Common myeloid progenitor, CD34-positive (primary cell): ENCODE results near the gene METTL1.

Experiments used
- CTCF ChIA-PET: fragments of 350-600 bp; sonication (Branson Sonifier 250); formaldehyde crosslinking; loops from one replicate; lab custom pipeline; 2021; ENCODE audit warnings: antibody characterized with exemption; lab: Charles Lee
- POLR2A ChIA-PET: fragments of 350-600 bp; sonication (Branson Sonifier 250); formaldehyde crosslinking; loops from one replicate; lab custom pipeline; 2021; ENCODE audit warnings: antibody characterized with exemption; lab: Charles Lee
- DNase-seq, 3 donors: peaks; one replicate each; pipeline versions ENCODE4 v3.0.0 to v3.0.0-alpha.2; 2013
- H3K27ac ChIP-seq, 2 experiments: 1 replicate in 1 of 2; 2 replicates in 1 of 2; pipeline ENCODE4 v1.7.0; 2013; ENCODE audit warnings: inconsistent platforms in 2 of 2, low read length in 2 of 2, mild to moderate bottlenecking in 2 of 2, low read depth in 1 of 2, moderate library complexity in 1 of 2; ENCODE audit not compliant: severe bottlenecking in 2 of 2, insufficient read depth in 1 of 2, poor library complexity in 1 of 2
- H3K27me3 ChIP-seq, 5 experiments: replicated peaks in 2 of 5; 1 replicate in 3 of 5; 2 replicates in 2 of 5; pipeline versions ENCODE4 v1.6.1 to v1.7.0; 2013; ENCODE audit warnings: low read length in 4 of 5, mild to moderate bottlenecking in 2 of 5, moderate library complexity in 2 of 5, inconsistent platforms in 1 of 5; ENCODE audit not compliant: insufficient read depth in 5 of 5, control insufficient read depth in 4 of 5
- H3K36me3 ChIP-seq, 4 experiments: 1 replicate in 2 of 4; 2 replicates in 2 of 4; pipeline versions ENCODE4 v1.6.1 to v1.7.0; 2013; ENCODE audit warnings: low read length in 3 of 4, control low read depth in 1 of 4, mild to moderate bottlenecking in 1 of 4; ENCODE audit not compliant: control insufficient read depth in 4 of 4, insufficient read depth in 4 of 4
- H3K4me1 ChIP-seq, 4 experiments: 1 replicate in 3 of 4; 2 replicates in 1 of 4; pipeline versions ENCODE4 v1.6.1 to v1.7.1; 2013; ENCODE audit warnings: low read length in 3 of 4, mild to moderate bottlenecking in 3 of 4, control low read depth in 1 of 4, inconsistent platforms in 1 of 4, moderate library complexity in 1 of 4; ENCODE audit not compliant: control insufficient read depth in 4 of 4, insufficient read depth in 4 of 4; ENCODE audit errors: control extremely low read depth in 1 of 4
- H3K4me3 ChIP-seq, 7 experiments: 1 replicate in 4 of 7; 2 replicates in 3 of 7; pipeline versions ENCODE4 v1.5.1 to v1.7.0; 2013; ENCODE audit warnings: mild to moderate bottlenecking in 7 of 7, low read length in 6 of 7, moderate library complexity in 6 of 7, inconsistent platforms in 2 of 7, low read depth in 2 of 7, control low read depth in 1 of 7; ENCODE audit not compliant: insufficient read depth in 4 of 7, control insufficient read depth in 1 of 7; ENCODE audit errors: extremely low read depth in 1 of 7
- H3K9me3 ChIP-seq, 5 experiments: 1 replicate in 4 of 5; 2 replicates in 1 of 5; pipeline versions ENCODE4 v1.6.1 to v1.7.1; 2013; ENCODE audit warnings: low read length in 4 of 5, mild to moderate bottlenecking in 2 of 5, inconsistent platforms in 1 of 5, low read depth in 1 of 5, moderate library complexity in 1 of 5; ENCODE audit not compliant: control insufficient read depth in 4 of 5, insufficient read depth in 2 of 5; ENCODE audit errors: control extremely low read depth in 1 of 5
- WGBS: methylation state at CpG from one replicate; pipeline ENCODE4 v1.1.5; 2013; ENCODE audit not compliant: insufficient coverage; 5-methylcytosine and 5-hydroxymethylcytosine counted together

The METTL1 gene

DNA sequence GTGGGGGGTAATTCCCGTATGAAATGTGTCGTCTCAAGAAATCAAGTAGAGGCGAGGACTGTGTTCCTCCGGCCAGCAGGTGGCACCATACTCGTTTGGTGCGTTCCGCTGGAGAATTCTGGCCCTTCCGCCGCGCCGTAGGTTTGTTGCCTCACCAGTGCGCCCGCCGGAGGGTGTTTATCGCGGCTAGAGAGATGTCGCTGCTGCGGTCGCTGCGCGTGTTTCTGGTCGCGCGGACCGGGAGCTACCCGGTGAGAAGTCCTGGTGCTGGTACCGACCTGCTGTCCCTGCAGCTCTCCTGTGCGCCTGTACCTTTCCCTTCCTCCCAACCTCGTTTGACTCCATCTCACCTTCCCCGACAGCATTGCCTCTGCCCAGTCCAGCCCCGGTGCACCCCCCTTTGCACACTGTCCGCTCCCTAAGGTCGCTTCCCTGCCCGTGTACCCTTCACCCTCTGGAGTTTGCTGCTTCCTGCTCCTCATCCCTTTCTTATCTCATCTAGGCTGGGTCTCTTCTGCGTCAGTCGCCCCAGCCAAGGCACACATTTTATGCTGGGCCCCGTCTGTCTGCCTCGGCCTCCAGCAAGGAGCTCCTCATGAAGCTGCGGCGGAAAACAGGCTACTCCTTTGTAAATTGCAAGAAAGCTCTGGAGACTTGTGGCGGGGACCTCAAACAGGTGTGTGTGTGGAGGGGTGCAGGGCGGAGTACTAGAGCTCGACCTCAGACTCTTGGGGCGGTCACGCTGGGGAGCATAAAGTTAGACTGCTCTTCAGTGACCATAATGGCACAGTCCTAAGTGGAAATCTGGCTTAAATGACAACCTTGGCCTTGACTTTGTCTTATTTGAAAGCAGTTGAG lies 10.9 kb upstream of the METTL1 start, which contains the start of gene TSFM:
Gene TSFM, plus strand, starts transcription at position 180 of the 858 bp plus-strand sequence. Its CDS starts 15 bp downstream, at position 195.
- peak within 1 kb of the TSS; percentile 75 to 91 for H3K27ac ChIP-seq
- peak within 1 kb of the TSS; percentile 93 to 100 (median 99) for H3K4me3 ChIP-seq
- peaks cover 10 to 36% (median 23%) of the 10 kb centered on the region in 4 experiments for H3K36me3 ChIP-seq
- no peaks in the 10 kb centered on the region for H3K27me3 ChIP-seq
- H3K4me1 ChIP-seq, result peaks cover 9 to 34% (median 31%) of the 10 kb centered on the region in 4 experiments
- peak; percentile 97 to 98 (median 97) for DNase-seq
- 1% methylated on average over 44 of the region's 45 CpGs for WGBS
- H3K9me3 ChIP-seq, result no peaks in the 10 kb centered on the region
- POLR2A ChIA-PET, result interaction anchor here (0.6 to 1.3 kb wide), 2 partner anchors 11 to 112 kb away, joined by 3 to 8 read pairs; partner anchors contain the start of genes EEF1AKMT3 and METTL1
- CTCF ChIA-PET, result interaction anchor here (0.7 to 2.7 kb wide), 19 partner anchors 11 to 152 kb away, joined by 3 to 18 read pairs (median 4); partner anchors contain the start of genes AVIL, CYP27B1, EEF1AKMT3 and METTL1

DNA sequence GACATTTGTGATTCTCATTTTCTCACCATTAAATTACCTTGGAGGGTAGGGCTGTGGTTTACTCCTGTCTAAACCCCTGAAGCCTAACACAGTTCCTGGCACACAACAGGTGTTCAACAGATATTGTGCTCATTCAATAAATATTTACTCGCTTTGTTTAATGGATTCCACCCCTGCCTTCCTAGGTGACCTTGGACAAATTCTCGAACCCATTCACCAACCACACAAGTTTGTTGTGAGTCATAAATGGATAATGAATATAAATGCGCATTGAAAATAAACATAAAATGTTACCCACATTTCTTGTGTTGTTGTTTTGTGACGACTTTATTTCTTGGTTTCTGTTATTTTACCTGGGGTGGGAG lies 10.3 kb upstream of the METTL1 start:
- no peak for DNase-seq
- peak overlapping the region in 6 of 7 experiments; percentile 93 to 100 (median 98) for H3K4me3 ChIP-seq
- no peaks in the 10 kb centered on the region for H3K27me3 ChIP-seq
- peaks cover 9 to 34% (median 31%) of the 10 kb centered on the region in 4 experiments for H3K4me1 ChIP-seq
- no CpG with 5 or more reads among the region's 4 CpGs for WGBS
- H3K36me3 ChIP-seq, result peaks cover 8 to 34% (median 18%) of the 10 kb centered on the region in 4 experiments
- no peaks in the 10 kb centered on the region for H3K9me3 ChIP-seq
- ChIA-PET POLR2A (interaction anchor here (1.3 kb wide), 1 partner anchor 10 kb away, joined by 8 read pairs; the partner anchor contains the start of genes EEF1AKMT3 and METTL1), CTCF (interaction anchor here (1.0 to 2.7 kb wide), 13 partner anchors 11 to 153 kb away, joined by 3 to 18 read pairs (median 5); no protein-coding TSS in a partner anchor)
- H3K27ac ChIP-seq, result no peak overlapping the region

DNA sequence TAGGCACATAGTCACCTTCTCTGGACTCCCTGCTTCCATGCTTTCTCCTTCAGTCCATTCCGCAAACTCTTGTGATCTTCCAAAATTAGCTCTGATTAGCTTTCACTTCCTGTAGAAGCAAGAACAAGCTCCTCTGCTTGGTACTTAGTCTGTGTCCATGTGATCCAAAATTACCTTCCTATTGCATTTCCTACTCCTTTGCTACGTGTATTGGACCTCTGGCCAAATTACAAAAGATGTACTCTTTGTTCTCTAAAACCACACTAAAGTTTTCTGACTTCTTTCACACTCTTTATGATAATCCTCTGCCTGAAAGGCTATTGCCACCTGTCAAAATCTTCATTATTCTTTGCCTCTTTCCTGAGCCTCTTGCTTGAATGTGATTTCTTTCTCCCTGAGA lies 9.9 kb upstream of the METTL1 start:
- Histone ChIP-seq H3K9me3 (no peaks in the 10 kb centered on the region), H3K27ac (no peak overlapping the region), H3K4me3 (peak overlapping the region in 1 of 7 experiments; percentile 96), H3K4me1 (peaks cover 9 to 34% (median 31%) of the 10 kb centered on the region in 4 experiments), H3K36me3 (peaks cover 6 to 30% (median 14%) of the 10 kb centered on the region in 4 experiments), H3K27me3 (no peaks in the 10 kb centered on the region)
- peak in 2 of 3 donors; percentile 24 to 37 for DNase-seq
- ChIA-PET POLR2A (interaction anchor here (0.7 kb wide), 1 partner anchor 30 kb away, joined by 3 read pairs; the partner anchor contains the start of gene CDK4), CTCF (interaction anchor here (0.7 to 10.4 kb wide), 11 partner anchors 9 to 117 kb away, joined by 3 to 74 read pairs (median 5); partner anchors contain the start of genes CYP27B1, EEF1AKMT3 and METTL1)
- WGBS, result 90% methylated on average over 2 of the region's 2 CpGs

- WGBS, result 80% methylated on average over 1 of the region's 3 CpGs
These were observed 9.3 kb upstream of the METTL1 start for GRCh38 chr12:57781244-57781643.

GRCh38 chr12:57780284-57780897 lies 8.5 kb upstream of the METTL1 start:
- Histone ChIP-seq H3K4me1 (peaks cover 9 to 34% (median 31%) of the 10 kb centered on the region in 4 experiments), H3K9me3 (no peaks in the 10 kb centered on the region), H3K4me3 (no peak overlapping the region), H3K27ac (no peak overlapping the region), H3K27me3 (no peaks in the 10 kb centered on the region), H3K36me3 (peaks cover 0 to 16% (median 5%) of the 10 kb centered on the region in 4 experiments)
- POLR2A ChIA-PET, result no interaction called here
- 100% methylated on average over 2 of the region's 4 CpGs for WGBS
- CTCF ChIA-PET, result interaction anchor here (0.9 to 10.4 kb wide), 7 partner anchors 8 to 123 kb away, joined by 3 to 74 read pairs (median 5); partner anchors contain the start of genes CYP27B1, EEF1AKMT3, METTL1 and TSPAN31
- DNase-seq, result no peak

More at GRCh38 chr12:57781244-57781643, 9.3 kb upstream of the METTL1 start:
- Histone ChIP-seq H3K27ac (no peak overlapping the region), H3K4me1 (peaks cover 9 to 34% (median 31%) of the 10 kb centered on the region in 4 experiments), H3K27me3 (no peaks in the 10 kb centered on the region), H3K4me3 (no peak overlapping the region), H3K36me3 (peaks cover 2 to 24% (median 9%) of the 10 kb centered on the region in 4 experiments), H3K9me3 (no peaks in the 10 kb centered on the region)
- CTCF ChIA-PET, result interaction anchor here (0.7 to 10.4 kb wide), 13 partner anchors 9 to 122 kb away, joined by 3 to 74 read pairs (median 5); partner anchors contain the start of genes CYP27B1, EEF1AKMT3, METTL1 and TSPAN31
- peak in 1 of 3 donors; percentile 17 for DNase-seq
- POLR2A ChIA-PET, result interaction anchor here (0.7 kb wide), 1 partner anchor 29 kb away, joined by 3 read pairs; the partner anchor contains the start of gene CDK4

DNA sequence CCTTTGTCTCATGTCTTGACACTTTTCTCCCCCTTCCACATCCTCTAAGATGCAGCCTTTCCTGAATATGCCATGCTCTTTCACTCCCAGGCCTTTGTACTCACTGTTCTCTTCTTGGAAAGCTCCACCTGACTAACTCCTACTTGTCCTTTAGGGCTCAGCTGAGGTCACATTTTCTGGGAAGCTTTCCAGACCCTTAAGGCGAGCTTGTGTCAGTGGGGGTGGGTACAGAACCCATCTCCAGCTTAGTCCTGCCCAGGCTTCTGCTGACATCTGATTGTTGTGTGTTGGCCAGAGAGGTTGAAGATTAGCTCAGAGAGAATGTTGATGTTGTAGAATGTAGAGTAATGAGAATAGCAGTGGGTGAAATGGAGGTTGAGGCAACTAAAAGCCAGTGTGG lies 7.8 kb upstream of the METTL1 start:
- Histone ChIP-seq H3K4me1 (peaks cover 9 to 34% (median 31%) of the 10 kb centered on the region in 4 experiments), H3K27me3 (no peaks in the 10 kb centered on the region), H3K27ac (no peak overlapping the region), H3K9me3 (no peaks in the 10 kb centered on the region), H3K4me3 (no peak overlapping the region), H3K36me3 (peaks cover 0 to 16% (median 2%) of the 10 kb centered on the region in 4 experiments)
- WGBS, result 100% methylated on average over 1 of the region's 1 CpG
- POLR2A ChIA-PET, result no interaction called here
- CTCF ChIA-PET, result interaction anchor here (0.6 to 10.4 kb wide), 6 partner anchors 18 to 443 kb away, joined by 3 to 74 read pairs (median 4); no protein-coding TSS in a partner anchor
- no peak for DNase-seq
